Jurkat, Clone E6-1 (cell line): ENCODE data around the gene RHOG.
A peak's percentile ranks its signal among the peaks of the same experiment; 100 is the strongest.

Source experiments
- DNase-seq: peaks from one replicate; pipeline ENCODE4 v3.0.0-alpha.2; 2011; ENCODE audit warnings: low read depth, low spot score
- H3K4me3 ChIP-seq: 2 replicates; pipeline ENCODE4 v1.5.1; 2011; ENCODE audit warnings: mild to moderate bottlenecking, low read length, control low read depth, moderate library complexity

RHOG gene

GRCh38 chr11:3837793-3838192 lies 3.0 kb downstream of the RHOG start:
- peak overlapping the region; percentile 99 for H3K4me3 ChIP-seq
- DNase-seq, result no peak

- DNase-seq, result peak; percentile 72
- H3K4me3 ChIP-seq, result peak overlapping the region; percentile 99
Measured at GRCh38 chr11:3836903-3837302, 3.9 kb downstream of the RHOG start.

GRCh38 chr11:3835751-3836150 lies 5.0 kb downstream of the RHOG start:
- DNase-seq, result no peak
- no peak overlapping the region for H3K4me3 ChIP-seq

GRCh38 chr11:3834664-3835461 lies 5.9 kb downstream of the RHOG start:
- DNase-seq, result no peak
- no peak overlapping the region; the same call in 1 of the 2 replicates for H3K4me3 ChIP-seq

GRCh38 chr11:3834349-3834663 lies 6.5 kb downstream of the RHOG start:
- no peak for DNase-seq
- no peak overlapping the region for H3K4me3 ChIP-seq

- no peak for DNase-seq
- H3K4me3 ChIP-seq, result no peak overlapping the region
Measured at GRCh38 chr11:3833449-3833848, 7.3 kb downstream of the RHOG start.

GRCh38 chr11:3832816-3833215 lies 7.9 kb downstream of the RHOG start:
- DNase-seq, result no peak
- no peak overlapping the region for H3K4me3 ChIP-seq

GRCh38 chr11:3831378-3832239 lies 9.2 kb downstream of the RHOG start:
- H3K4me3 ChIP-seq, result no peak overlapping the region
- DNase-seq, result no peak

GRCh38 chr11:3830730-3831129 lies 10.0 kb downstream of the RHOG start:
- H3K4me3 ChIP-seq, result no peak overlapping the region
- no peak for DNase-seq

- H3K4me3 ChIP-seq, result no peak overlapping the region
- no peak for DNase-seq
Measured at GRCh38 chr11:3830088-3830487, 10.7 kb downstream of the RHOG start.

- no peak for DNase-seq
- no peak overlapping the region for H3K4me3 ChIP-seq
Measured at GRCh38 chr11:3827434-3828186, 13.1 kb downstream of the RHOG start.

GRCh38 chr11:3826721-3827120 lies 14.0 kb downstream of the RHOG start:
- no peak overlapping the region for H3K4me3 ChIP-seq
- DNase-seq, result no peak

- no peak overlapping the region for H3K4me3 ChIP-seq
- DNase-seq, result no peak
Measured at GRCh38 chr11:3825473-3826154, 15.1 kb downstream of the RHOG start.

- no peak overlapping the region for H3K4me3 ChIP-seq
- peak; percentile 83 for DNase-seq
Measured at GRCh38 chr11:3824714-3825472, 15.9 kb downstream of the RHOG start.

- no peak for DNase-seq
- H3K4me3 ChIP-seq, result no peak overlapping the region
Measured at GRCh38 chr11:3823762-3824506, 16.8 kb downstream of the RHOG start.

- no peak overlapping the region for H3K4me3 ChIP-seq
- DNase-seq, result no peak
Measured at GRCh38 chr11:3823303-3823702, 17.5 kb downstream of the RHOG start.

- no peak for DNase-seq
- no peak overlapping the region for H3K4me3 ChIP-seq
Measured at GRCh38 chr11:3822312-3822711, 18.4 kb downstream of the RHOG start.

GRCh38 chr11:3820971-3821370 lies 19.8 kb downstream of the RHOG start:
- H3K4me3 ChIP-seq, result no peak overlapping the region
- no peak for DNase-seq
